Bronchial epithelial cell (primary cell): ENCODE results near the gene PHACTR1. TPM values are rescaled to one million over a fixed set of nuclear protein-coding genes. Genes with fewer than 3 reads are reported as not detected.
A peak's percentile ranks its signal among the peaks of the same experiment; 100 is the strongest.

ENCODE experiments used
- DNase-seq: peaks from one replicate; pipeline ENCODE4 v3.0.0-alpha.2; 2010; ENCODE audit warnings: low read depth
- FAIRE-seq: peaks from 2 replicates; lab custom pipeline; 2011; peaks lifted over from hg19 to GRCh38; lab: Jason Lieb, UNC
- H3K27me3 ChIP-seq: 2 replicates; pipeline ENCODE4 v1.5.1; 2011; ENCODE audit warnings: low read length; ENCODE audit not compliant: control insufficient read depth, insufficient read depth
- H3K36me3 ChIP-seq: 2 replicates; pipeline ENCODE4 v1.5.1; 2011; ENCODE audit warnings: low read length; ENCODE audit not compliant: control insufficient read depth, insufficient read depth
- H3K4me3 ChIP-seq: 2 replicates; pipeline ENCODE4 v1.5.1; 2011; ENCODE audit warnings: mild to moderate bottlenecking, low read depth, low read length, control low read depth
- CTCF ChIP-seq: IDR thresholded peaks from 2 replicates; pipeline ENCODE4 v1.5.1; 2011; ENCODE audit warnings: mild to moderate bottlenecking, moderate library complexity, low read length, control low read depth, inconsistent platforms; ENCODE audit not compliant: insufficient read depth, severe bottlenecking
- total RNA-seq: library from RNA; depleted of rRNA; stranded (reverse); fragments of >200 nt; gene quantifications from 2 replicates; pipeline ENCODE4 v1.2.1, GENCODE V29; 2014

The PHACTR1 gene
- total RNA-seq, 1 donor from 2014 or later, result under 0.01 TPM

- Histone ChIP-seq H3K36me3 (no peaks in the 10 kb centered on the region), H3K27me3 (no peaks in the 10 kb centered on the region), H3K4me3 (no peak overlapping the region)
- no peak for FAIRE-seq
- no peak for TF ChIP-seq CTCF
- no peak for DNase-seq
These were observed 115.7 kb downstream of the PHACTR1 start for GRCh38 chr6:12832226-12832735.

GRCh38 chr6:12836009-12836408 lies 119.4 kb downstream of the PHACTR1 start:
- FAIRE-seq (no peak), DNase-seq (no peak)
- no peak for TF ChIP-seq CTCF
- H3K36me3 ChIP-seq, result no peaks in the 10 kb centered on the region
- H3K27me3 ChIP-seq, result no peaks in the 10 kb centered on the region
- H3K4me3 ChIP-seq, result no peak overlapping the region

- Histone ChIP-seq H3K36me3 (no peaks in the 10 kb centered on the region), H3K27me3 (no peaks in the 10 kb centered on the region), H3K4me3 (no peak overlapping the region)
- no peak for DNase-seq
- no peak for TF ChIP-seq CTCF
- no peak for FAIRE-seq
These were observed 125.1 kb downstream of the PHACTR1 start for GRCh38 chr6:12841619-12842018.

- no peak for TF ChIP-seq CTCF
- Histone ChIP-seq H3K36me3 (no peaks in the 10 kb centered on the region), H3K27me3 (no peaks in the 10 kb centered on the region), H3K4me3 (no peak overlapping the region)
- FAIRE-seq (no peak), DNase-seq (peak; percentile 18)
These were observed 125.5 kb downstream of the PHACTR1 start for GRCh38 chr6:12842114-12842513.

- DNase-seq (no peak), FAIRE-seq (no peak)
- no peaks in the 10 kb centered on the region for H3K27me3 ChIP-seq
- H3K36me3 ChIP-seq, result no peaks in the 10 kb centered on the region
- no peak overlapping the region for H3K4me3 ChIP-seq
- TF ChIP-seq CTCF, result no peak
These were observed 126.1 kb downstream of the PHACTR1 start for GRCh38 chr6:12842658-12843057.
